ENCODE data around the gene PRDM5.

PRDM5 gene

DNA sequence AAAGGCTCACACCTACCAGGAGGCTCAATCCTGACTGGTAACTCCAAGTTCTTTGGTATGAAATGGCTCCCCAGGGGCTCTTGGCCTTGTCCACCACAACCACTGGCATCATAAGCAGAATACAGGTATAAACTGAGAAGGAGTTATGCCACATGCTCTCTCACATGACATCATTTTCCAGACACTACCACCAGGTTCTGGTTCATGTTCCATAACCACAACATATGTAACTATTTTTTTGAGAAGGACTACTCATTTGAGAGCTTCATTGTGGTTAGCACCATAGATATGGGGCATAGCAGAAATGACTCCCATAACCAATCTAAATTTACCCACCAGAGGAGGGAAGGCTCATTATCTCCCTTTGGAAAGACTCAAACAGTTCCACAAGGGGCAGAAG, 19.6 kb downstream of the PRDM5 start:
- DNase-seq: no peak

DNA sequence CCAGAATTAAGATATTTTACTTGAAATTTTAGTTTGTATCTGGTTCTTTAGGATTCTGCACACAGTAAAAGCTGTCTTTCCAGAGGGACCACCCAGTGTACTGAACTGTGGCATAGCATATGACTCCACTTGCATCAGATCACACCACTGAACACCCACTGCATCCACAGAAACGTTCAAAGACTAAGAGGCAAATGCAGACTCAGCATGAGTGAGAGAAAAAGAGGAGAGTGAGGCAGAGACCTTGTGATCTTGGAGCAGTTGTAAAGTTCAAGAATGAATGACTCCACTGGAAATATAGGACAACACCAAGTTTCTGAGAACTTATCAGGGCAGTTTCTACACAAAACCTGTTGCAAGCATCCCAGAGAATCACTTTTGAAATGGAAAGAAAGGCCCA, 20.8 kb downstream of the PRDM5 start:
- no peak for DNase-seq

DNA sequence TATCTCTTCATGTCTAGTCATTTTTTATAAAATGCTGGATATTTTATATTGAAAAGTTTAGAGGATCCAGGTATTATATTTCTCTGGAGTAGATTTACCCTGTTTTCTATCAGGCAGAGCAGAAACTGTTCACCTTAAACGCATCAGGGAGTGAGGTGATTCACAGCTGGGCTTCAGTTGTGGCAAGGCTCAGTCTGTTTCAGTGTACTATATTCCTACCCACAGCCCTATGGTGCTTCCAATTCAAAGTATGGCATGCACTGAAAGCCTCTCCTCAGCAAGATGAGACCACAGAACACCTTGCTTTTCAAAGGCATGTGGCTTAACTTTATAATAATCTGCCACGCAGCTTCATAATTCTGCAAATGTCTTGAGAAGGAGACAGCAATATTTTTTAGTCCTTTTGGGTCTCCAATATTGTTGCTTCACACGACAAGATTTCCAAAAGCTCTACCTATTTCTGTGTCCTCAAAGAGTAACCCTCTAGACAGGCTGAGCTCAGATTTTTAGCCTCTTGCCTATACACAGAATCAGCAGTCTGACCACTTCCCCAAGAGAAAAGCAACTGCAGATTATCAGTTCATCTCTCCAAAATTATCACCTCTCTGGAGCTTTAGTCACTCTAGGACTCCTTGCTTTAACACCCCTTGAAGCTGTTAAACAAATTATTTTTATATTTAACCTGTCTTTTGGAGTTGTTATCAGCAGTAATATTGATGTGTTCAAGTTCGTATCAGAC, 24.4 kb downstream of the PRDM5 start:
- DNase-seq: no peak

DNA sequence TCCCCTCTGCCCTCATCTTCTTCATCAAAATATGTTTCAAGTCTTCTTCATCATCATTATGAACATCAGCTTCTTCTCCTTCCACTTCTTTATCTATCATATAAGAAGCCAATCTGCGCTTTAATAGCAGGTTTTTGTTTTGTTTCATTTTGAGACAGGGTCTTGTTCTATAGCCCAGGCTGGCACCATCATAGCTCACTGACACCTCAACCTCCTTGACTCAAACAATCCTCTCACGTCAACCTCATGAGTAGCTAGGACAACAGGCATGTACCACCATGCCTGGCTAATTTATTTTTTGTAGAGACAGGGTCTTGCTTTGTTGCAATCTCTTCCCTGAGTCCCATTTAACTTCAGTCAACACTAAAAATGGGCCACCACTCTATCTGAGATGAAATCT, 27.0 kb downstream of the PRDM5 start:
- DNase-seq: no peak

DNA sequence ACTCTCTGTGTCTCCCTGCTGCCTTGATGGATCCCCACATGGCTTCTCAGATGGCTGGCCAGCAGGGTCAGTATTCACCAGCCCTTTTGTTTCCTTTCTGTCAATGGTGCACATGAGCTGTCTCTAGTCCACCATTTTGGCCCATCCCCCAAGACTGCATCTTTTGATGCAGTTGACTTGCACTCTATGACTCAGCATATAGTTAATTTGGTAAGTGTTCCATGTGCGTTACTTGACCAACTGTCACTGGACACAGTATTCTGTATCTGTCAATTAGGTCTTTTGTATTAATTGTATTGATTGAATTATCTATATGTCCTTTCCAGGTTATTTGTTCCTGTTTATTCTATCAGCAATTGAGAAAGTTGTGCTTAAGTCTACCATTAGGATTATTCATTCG, 29.2 kb downstream of the PRDM5 start:
- DNase-seq: no peak

DNA sequence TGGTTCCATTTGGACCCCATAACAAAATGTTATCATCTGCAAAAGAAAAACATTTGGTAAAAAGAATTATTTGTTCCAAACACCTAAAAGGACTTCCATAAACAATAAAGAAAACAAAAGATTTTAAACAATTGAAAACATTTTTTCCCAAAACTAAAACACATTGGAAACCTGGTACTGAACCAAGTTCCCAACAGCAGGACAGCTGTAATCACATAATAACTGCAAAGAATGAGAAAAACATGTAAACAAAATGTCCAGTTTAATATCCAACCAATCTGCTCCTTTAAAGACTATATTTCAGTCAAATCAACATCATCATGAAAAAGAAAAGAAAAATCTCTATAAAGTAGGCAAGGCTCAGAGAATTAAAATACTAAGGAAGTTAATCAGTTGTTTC, 36.3 kb downstream of the PRDM5 start:
- DNase-seq: no peak

DNA sequence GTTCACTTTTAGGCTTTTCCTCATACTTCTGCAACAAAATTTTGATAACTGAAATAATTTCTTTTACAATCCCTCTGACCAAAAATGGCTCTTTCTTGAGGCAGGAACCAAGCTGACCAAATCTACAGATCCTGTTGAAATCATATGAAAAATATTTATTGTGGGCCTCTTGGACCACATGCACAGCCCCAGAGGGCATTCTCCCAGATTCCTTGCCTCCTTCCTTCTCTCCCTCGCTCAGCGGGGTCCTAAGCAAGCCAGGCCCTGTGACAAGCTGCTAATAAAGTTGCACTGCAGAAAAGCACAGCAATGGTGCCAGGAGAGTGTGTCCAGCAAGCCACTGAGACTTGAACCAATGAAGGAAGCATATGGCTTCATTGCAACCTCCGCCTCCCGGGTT, 40.7 kb downstream of the PRDM5 start:
- no peak for DNase-seq

DNA sequence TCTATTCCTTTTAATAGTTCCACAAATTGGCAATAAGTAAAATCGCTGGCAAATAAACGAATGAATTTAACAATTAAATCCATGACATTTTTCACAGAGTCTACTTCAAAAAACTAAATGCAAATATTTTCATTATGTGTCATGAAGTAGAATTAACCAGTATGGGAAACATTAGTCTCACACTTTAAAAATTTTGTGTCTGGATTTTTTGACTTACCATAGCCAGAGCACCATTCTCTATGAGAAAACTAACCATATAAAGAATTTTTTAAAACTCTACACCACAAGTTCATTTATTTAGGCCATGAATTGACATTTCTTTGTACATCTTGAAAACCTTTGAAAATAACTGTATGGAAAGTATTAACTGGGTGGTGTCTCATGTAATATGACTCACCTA, 41.2 kb downstream of the PRDM5 start:
- DNase-seq: no peak

DNA sequence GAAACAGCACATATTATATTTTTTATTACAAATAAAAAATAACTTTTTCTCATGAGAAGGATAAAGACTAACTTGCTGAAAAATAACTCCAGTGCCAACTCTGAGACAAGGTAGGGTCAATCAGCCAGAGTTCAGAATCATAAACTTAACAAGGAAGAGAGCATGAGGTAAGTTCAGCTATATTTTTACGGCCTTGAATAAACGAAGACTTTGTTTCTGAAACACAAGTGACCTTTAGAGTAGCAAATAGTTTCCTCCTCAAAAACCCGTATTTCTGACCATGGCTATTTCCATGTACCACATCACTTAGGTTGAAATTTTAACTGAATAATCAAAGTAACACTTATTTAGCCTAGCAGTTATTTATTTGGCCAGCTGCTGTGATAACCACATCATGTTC, 45.5 kb downstream of the PRDM5 start:
- no peak for DNase-seq

DNA sequence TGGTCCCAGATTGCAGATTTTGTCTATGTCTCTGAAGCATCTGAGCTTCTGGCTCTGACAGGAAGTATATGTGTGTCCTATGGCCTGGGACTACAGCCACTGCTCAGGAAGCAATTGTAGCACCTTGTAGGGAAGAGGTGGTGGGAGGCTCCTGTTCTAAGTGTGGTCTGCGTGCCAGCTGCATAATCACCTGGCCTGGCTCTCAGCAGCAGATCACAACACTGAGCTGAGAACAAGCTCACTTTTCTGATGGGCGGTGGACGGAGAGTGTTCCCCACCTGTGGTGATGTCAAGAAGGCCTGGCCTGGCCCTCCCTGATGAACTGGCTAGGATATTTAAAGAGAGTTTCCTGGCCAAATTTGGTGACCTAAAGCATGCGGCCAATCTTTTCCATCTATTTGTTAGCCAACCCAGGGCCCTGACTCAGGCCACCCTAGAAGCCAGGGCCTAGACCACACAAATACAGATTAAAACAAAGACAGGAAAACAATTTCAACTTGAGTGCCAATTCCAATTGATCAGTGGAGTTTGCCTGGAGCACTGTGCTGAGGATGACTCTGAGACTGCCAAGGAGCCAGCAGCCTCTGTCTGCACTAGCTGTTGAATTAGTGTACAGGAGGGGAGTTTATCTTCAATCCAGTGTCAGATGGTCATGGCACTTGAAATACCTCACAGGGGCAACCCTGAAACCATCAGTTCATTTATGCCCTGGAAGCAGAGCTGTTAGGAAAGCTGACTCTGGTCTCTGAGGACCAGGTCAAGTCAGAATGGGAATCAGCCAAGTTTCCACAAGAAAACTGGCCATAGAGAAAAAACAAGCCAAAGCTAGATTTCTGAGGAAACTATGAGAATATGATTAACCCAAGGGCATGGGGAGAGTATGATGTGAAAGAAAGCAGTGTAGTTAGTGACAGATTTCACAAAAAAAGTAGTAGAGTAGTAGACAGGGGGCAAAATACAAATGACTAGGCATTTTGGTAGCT, 47.4 kb downstream of the PRDM5 start:
- DNase-seq: no peak

DNA sequence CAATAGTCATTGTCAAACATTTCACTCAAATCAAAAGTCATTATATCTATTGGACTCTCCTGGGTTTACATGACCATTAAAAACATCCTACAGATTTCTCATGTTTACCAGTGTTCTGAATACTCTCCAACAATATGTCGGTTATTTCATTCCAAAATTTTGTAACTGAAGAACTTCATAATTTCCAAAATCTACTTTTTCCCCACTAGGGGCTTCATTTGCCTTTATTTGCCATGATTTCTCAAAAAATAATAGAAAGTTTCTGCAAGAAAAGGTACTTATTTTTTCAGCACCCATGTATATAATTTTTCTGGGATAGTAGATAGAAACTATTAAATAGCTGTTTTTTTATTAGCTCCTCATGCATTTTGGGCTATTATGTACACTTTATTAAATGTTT, 49.0 kb downstream of the PRDM5 start:
- no peak for DNase-seq

DNA sequence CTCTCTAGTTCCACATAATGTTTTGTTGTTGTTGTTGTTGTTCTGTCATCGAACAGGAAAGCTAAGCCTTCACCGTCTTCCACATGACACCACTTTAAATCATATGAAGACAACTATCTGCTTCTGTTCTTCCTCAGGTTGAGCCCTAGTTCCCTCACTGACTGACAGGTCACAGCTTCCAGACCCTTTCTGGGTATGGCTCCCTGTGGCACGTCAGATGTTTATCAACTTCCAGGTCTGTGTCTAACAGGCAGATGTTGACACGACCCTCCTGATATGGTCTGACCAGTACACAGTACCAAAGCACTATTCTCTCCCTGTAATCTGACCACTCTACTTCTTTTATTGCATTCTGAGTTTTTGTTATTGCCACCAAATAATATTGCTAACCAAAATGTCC, 51.4 kb downstream of the PRDM5 start:
- DNase-seq: no peak

DNA sequence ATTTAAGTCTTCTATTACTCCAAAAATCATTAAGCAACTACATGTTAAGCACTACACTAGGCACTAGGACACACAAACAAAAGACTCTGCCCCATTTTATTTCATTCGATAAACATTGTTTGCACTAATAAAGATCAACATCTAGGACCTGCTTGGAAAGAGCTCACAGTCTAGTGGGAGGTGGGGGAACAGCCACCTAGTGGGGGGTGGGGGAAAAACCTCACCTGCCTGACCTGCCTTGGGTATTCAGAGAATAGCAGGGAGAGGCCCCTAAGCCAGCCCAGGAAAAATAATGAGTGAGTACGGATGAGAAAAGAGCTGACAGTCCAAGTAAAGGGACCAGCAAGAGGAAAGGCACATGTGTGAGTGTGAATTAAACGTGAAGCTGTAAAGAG, 52.2 kb downstream of the PRDM5 start:
- DNase-seq: no peak

DNA sequence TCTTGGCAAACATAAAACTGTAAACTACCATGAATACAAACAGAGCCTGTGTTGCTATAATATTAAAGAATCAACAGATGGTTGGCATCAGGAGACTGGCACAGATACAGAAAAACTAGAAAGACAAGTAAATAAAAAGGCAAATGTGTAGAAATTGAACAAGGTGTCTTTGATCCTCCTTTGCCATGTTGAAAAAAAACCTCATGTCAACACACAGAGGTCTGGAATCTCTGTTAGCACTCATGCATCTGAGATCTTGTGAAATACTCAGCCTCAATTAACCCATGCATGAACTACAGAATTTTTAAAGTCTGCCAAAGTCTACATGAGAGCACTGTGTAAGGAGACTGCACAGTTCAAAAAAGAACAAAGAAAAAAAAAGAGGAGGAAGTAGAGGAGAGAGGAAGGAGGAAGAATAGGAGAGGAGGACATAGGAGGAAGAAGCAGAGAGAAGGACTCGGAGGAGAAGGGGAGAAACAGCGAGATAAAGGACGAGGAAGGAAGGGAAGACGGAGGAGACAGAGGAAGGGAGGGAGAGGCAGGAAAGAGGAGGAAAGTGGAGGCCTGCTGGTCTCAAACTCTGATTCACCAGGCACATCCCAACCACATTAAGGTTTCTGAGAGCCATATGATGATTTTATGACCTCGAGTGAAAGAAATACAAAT, 52.8 kb downstream of the PRDM5 start:
- no peak for DNase-seq

DNA sequence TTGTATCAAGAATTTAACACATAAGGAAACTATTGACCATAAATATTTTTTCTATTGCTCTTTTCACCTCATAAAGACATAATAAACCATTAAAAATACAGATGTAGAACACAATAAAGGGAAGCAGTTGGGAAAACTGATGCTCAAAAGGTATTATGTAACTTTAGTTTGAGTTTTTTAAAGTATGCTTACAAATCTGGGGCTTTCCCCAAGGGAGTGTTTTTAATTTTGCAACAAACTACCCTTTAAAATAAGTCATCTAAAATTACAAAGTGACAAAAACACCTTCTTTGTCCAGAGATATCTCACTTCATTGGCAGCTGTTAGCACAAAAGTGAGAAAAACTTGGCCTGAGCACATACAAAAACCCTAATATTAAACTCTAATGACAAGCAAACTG, 55.0 kb downstream of the PRDM5 start:
- no peak for DNase-seq

DNA sequence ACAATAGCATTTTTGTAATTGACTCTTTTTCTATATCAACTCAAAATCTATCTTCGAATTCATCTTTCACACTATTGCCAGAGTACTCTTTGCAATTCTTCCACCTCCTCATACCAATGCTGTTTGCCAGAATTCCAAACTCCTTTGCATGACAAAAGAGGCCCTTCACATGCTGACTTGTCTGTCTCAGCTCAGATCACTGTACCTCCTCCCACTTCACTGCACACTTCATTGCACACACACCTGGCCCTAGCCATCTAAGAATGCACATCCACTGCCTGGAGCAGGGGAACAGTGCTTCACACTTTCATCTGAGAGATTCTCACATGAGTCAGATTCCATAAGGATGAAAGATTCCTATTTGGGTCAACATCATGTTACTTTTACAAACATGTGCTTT, 56.5 kb downstream of the PRDM5 start:
- DNase-seq: no peak

DNA sequence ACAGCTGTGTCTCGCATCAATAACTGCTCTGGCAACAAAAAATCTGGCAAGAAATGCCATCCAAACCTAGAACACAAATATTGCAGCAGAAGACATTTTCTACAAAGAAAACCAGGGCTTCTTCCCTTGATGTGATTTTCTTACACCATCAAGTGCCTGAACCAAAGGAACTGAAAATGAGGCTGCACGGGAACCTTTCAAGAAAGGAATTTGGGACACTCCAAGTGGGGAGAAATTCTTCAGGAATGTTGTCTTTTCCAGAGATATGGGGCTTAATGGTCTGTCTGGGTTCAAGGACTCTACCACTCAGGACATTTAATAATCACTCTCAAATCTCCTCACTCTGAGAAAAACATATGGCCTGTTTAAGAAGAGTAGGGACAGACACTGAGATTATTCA, 57.6 kb downstream of the PRDM5 start:
- DNase-seq: no peak

DNA sequence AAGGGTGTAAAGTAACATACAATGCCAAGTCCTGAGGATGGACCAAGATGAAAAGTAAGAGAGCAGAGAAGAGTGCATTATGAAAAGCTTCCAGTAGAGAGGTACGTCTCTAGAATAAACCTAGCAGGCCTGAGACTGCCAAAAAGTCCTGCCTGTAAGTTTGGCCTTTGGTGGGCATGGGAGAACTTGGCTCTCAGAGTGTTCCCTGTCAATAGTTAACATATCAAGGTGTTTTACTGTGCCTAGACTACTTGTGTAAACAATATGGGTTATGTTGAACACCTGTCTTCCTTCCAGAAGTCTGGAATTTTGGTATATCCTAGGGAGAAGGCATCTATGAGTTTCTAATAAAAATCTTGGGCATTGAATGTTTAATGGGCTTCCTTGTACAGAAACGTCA, 60.1 kb downstream of the PRDM5 start:
- no peak for DNase-seq

DNA sequence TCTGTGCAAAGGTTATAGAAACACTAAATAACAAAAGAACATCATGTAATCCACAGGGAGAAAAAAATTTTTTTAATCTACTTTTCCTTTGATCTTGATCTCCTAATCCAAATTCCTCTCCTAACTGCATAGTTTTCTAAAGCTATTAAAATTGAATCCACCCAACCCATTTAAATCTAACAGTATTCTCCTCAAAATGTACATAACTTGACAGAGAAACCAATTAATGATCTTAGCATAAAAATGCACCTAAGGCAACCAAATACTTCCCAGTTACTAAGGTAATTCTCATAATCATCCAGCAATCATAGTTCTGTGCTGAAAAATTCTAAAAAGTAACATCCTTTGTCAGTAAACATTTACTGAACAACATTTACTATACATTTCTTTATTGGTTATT, 60.7 kb downstream of the PRDM5 start:
- no peak for DNase-seq

DNA sequence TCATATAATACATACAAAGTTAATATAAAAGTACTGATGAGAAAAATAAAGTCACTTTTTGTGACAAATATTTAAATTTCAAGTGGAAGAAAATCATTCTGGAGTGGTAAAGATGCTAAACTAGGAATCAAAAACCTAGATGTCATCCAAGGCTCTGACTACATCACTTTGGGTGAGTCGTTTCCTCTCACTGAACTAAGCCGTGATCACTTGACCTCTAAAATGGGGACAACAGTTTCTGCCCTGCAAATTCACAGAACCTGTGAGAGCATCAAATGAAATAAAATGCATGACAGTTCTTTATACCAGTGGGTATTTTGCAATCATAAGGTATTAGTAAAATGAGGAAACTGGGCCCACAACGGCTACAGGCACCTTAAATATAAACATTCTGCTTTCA, 63.8 kb downstream of the PRDM5 start:
- DNase-seq: no peak

DNA sequence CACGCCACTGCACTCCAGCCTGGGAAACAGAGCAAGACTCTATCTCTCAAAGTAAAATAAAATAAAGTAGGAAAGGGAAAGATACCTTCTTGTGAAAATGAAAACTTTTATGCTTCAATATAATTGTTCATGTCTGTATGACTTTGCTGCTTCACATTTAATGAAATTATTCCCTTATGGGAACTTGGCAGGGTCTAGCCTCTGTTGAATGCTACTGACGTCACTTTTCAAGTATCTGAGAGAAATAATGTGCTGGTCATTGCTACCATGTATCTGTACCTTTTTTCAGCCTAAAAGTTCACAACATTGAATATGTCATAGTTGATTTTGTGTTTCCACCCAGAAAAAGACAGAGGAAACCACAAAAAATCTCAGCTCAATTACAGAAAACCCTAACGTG, 65.2 kb downstream of the PRDM5 start:
- no peak for DNase-seq

DNA sequence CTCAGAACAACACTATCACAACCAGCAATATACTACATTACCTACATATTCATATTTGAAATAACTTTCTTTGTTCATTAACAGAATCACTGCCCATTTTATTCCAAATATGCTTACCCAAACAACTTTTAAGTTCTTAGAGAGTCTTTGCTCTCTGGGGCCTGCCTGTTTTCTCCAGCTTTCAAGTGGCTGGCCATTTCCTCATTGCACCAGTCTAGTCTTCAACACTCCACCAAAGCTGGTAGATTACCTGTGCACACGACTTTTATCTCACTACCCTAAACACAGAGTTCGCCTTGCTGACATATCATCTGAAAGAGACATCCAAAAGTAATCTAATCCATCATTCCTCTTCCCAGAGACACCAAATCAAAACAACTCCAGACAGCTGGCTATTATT, 66.2 kb downstream of the PRDM5 start:
- DNase-seq: no peak

DNA sequence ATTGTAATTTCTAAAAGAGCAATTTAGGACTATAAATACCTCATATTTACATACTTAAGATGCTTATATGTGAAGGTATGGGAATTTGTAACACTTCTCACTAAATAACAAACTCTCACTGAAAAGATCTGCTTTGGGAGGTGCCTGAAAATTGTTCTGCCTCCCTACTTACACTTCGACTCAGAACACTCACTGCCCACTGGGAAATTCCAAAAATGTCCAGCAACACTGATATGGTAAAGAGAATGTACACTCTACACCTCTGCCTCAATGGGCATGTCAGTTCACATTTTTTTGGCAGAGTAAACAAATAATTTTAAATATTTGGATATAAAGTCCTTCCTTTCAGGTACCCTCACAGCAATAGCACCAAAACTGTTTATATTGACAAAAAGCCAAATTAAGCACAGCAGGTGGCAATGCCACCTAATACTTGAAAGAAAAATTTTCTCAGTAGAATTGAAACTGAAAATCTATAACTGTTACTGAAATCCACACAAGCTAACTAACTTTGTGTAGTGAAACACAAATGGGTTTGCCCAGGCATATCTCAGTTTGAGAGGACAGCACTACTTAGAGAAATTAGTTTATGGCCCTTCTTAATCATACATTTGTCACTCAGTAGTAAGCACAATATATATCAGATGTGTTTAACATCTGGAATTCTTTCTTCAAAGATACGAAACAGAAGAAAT, 67.1 kb downstream of the PRDM5 start:
- no peak for DNase-seq

All from CD4-positive, alpha-beta T cell treated with Interleukin-17A for 1 hour (primary cell).